RWPE2 (cell line): ENCODE results near the gene DBH.

Source experiments
- ATAC-seq: fragments of 200-7000 bp; cut with Tn5 transposase; 3 replicates; pipeline ENCODE4 v1.9.1; 2021; ENCODE audit warnings: low read depth
- DNase-seq: peaks from one replicate; pipeline ENCODE4 v3.0.0-alpha.2; 2020; ENCODE audit warnings: low spot score
- H3K27ac ChIP-seq: fragments of 450-650 bp; 2 replicates; pipeline ENCODE4 v1.5.1; 2017; ENCODE audit warnings: mild to moderate bottlenecking; ENCODE audit not compliant: poor library complexity, severe bottlenecking
- H3K27me3 ChIP-seq: fragments of 250-450 bp; sonication (Bioruptor Pico); 2 replicates; pipeline ENCODE4 v1.5.1; 2021; ENCODE audit warnings: mild to moderate bottlenecking, moderate library complexity; ENCODE audit not compliant: insufficient read depth, poor library complexity, severe bottlenecking
- H3K36me3 ChIP-seq: fragments of 250-450 bp; sonication (Bioruptor Pico); 2 replicates; pipeline ENCODE4 v1.5.1; 2020; ENCODE audit warnings: low read depth, mild to moderate bottlenecking, moderate library complexity
- H3K4me1 ChIP-seq: fragments of 250-450 bp; sonication (Bioruptor Pico); 2 replicates; pipeline ENCODE4 v1.5.1; 2021; ENCODE audit warnings: mild to moderate bottlenecking, moderate library complexity; ENCODE audit not compliant: insufficient read depth, poor library complexity, severe bottlenecking
- H3K4me3 ChIP-seq: fragments of 250-450 bp; sonication (Bioruptor Pico); 2 replicates; pipeline ENCODE4 v1.5.1; 2021; ENCODE audit warnings: mild to moderate bottlenecking, moderate library complexity; ENCODE audit not compliant: severe bottlenecking
- H3K9me3 ChIP-seq: fragments of 250-450 bp; sonication (Bioruptor Pico); 2 replicates; pipeline ENCODE4 v1.5.1; 2021; ENCODE audit warnings: mild to moderate bottlenecking, moderate library complexity; ENCODE audit not compliant: severe bottlenecking
- TF ChIP-seq, protein P1 (sequence below): fragments of 450-650 bp; IDR thresholded peaks from one replicate; pipeline ENCODE4 v1.5.1; 2017; ENCODE audit warnings: mild to moderate bottlenecking, moderate library complexity; ENCODE audit not compliant: poor library complexity, severe bottlenecking

Gene DBH

DNA sequence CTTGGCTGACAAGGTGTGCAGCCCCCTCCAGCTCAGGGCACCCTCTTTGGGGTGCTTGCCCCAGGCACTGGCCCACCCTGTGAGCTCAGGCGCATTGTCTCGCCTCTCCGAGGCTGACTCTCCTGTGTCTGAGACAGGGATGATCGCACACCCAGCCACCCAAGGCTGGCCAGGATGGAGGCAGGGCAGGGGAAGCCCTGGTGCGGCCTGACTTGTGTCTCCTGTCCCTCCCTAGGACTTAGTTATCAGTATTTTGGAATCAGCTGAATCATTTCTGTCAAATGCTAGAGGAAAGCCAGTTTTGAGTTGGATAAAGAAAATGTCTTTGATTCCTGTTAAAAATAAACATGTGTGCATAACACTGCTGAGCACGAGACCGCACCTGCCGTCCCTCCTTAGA is 2.5 kb upstream of the DBH start:
- no peak for DNase-seq
- peaks cover 21% of the 10 kb centered on the region for H3K27me3 ChIP-seq

DNA sequence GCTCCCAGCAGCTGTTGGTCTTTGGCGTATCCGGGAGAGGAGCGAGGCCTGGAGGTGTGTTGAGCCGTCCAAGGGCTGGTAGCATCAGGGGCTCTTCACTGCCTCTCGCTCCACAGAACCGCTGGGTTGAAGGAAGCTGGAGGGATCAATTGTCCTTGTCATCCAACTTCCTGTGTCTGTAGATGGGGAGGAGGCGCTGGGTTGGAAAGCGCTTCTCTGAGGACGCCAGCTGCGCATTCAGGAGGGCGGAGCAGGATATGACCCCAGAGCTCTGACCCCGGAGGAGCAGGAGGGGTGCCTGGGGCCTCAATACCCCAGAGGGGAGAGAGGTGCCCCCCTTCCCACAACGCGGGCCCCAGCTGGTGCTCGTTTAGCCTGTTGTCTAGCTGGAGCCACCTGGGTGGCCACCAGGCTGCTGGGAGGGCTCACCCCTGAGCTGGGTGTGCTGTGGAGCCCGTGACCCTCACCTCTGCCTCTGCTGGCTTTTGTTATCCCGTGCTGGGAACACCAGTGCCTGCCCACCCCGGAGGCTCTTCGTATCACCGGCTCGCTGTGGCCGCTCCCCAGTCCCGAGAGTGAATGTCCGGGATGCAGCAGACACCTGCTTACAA is 2.0 kb upstream of the DBH start:
- H3K4me3 ChIP-seq: no peak overlapping the region
- no peaks in the 10 kb centered on the region for H3K36me3 ChIP-seq
- H3K4me1 ChIP-seq: no peaks in the 10 kb centered on the region
- TF ChIP-seq, protein P1, sequence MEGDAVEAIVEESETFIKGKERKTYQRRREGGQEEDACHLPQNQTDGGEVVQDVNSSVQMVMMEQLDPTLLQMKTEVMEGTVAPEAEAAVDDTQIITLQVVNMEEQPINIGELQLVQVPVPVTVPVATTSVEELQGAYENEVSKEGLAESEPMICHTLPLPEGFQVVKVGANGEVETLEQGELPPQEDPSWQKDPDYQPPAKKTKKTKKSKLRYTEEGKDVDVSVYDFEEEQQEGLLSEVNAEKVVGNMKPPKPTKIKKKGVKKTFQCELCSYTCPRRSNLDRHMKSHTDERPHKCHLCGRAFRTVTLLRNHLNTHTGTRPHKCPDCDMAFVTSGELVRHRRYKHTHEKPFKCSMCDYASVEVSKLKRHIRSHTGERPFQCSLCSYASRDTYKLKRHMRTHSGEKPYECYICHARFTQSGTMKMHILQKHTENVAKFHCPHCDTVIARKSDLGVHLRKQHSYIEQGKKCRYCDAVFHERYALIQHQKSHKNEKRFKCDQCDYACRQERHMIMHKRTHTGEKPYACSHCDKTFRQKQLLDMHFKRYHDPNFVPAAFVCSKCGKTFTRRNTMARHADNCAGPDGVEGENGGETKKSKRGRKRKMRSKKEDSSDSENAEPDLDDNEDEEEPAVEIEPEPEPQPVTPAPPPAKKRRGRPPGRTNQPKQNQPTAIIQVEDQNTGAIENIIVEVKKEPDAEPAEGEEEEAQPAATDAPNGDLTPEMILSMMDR: no peak
- peaks cover 21% of the 10 kb centered on the region for H3K27me3 ChIP-seq
- ATAC-seq (no peak), DNase-seq (no peak)
- no peaks in the 10 kb centered on the region for H3K9me3 ChIP-seq
- H3K27ac ChIP-seq: no peak overlapping the region

More for the DNA sequence above, 2.5 kb upstream of the DBH start:
- Histone ChIP-seq H3K4me1 (no peaks in the 10 kb centered on the region), H3K27ac (no peak overlapping the region), H3K9me3 (no peaks in the 10 kb centered on the region), H3K4me3 (no peak overlapping the region), H3K36me3 (no peaks in the 10 kb centered on the region)
- TF ChIP-seq, protein P1: no peak
- no peak for ATAC-seq

DNA sequence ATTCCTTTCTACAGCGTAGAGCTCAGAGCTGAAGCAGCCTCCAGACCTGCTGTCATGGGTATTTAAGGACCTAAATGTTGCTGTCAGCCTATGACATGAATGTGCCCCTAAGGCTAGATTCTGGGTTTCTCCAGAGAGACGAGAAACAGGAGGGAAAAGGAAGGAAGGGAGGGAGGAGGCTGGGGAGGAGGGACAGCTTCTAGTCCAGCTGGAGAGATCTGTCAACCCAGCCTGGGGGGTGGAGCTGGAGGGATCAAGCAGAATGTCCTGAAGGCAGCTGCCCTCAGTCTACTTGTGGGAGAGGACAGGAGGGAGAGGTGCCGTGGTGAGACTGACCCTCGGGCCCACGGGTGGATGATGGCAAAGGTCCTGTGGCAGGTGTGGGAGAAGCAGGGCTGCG is 1.1 kb upstream of the DBH start:
- H3K27ac ChIP-seq: no peak overlapping the region
- no peaks in the 10 kb centered on the region for H3K36me3 ChIP-seq
- TF ChIP-seq, protein P1: no peak
- ATAC-seq: no peak
- H3K27me3 ChIP-seq: peaks cover 30% of the 10 kb centered on the region
- no peaks in the 10 kb centered on the region for H3K4me1 ChIP-seq
- no peaks in the 10 kb centered on the region for H3K9me3 ChIP-seq
- DNase-seq: no peak
- H3K4me3 ChIP-seq: no peak overlapping the region

DNA sequence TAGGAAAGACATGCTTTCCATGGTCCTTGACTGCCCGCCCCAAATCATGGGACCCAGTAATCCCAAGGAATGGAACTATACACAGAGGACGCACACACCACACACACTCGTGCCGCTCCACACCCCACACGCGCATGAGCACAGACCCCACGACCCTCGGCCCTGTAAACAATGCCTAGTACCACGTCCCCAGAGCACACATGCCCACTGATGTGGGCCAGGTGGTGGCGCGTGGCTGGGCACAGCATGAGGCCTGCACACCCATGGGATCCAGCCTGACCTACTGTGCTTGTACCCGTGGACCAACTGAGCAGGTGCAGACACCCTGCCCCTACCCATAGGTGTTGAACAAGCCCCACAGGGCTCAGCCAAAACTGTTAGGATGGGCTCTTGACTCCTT is 739 bp downstream of the DBH start:
- Histone ChIP-seq H3K27ac (no peak overlapping the region), H3K9me3 (no peaks in the 10 kb centered on the region), H3K4me3 (no peak overlapping the region), H3K4me1 (no peaks in the 10 kb centered on the region), H3K36me3 (no peaks in the 10 kb centered on the region), H3K27me3 (peaks cover 39% of the 10 kb centered on the region)
- ATAC-seq: no peak
- TF ChIP-seq, protein P1: no peak
- no peak for DNase-seq

GRCh38 chr9:133637451-133638055 is 1.4 kb downstream of the DBH start:
- Histone ChIP-seq H3K27me3 (peaks cover 40% of the 10 kb centered on the region), H3K4me3 (no peak overlapping the region), H3K4me1 (no peaks in the 10 kb centered on the region)

More at GRCh38 chr9:133637451-133638055, 1.4 kb downstream of the DBH start:
- Histone ChIP-seq H3K9me3 (no peaks in the 10 kb centered on the region), H3K36me3 (no peaks in the 10 kb centered on the region), H3K27ac (no peak overlapping the region)
- DNase-seq (no peak), ATAC-seq (no peak)
- TF ChIP-seq, protein P1: no peak
